Panc1 (cell line): ENCODE results near the gene SRSF12. TPM values are rescaled to one million over a fixed set of nuclear protein-coding genes. Genes with fewer than 3 reads are reported as not detected.

Experiments
- ATAC-seq: fragments of 200-7000 bp; cut with Tn5 transposase; 2 replicates; pipeline ENCODE4 v1.9.1; 2020; ENCODE audit warnings: mild to moderate bottlenecking, moderate library complexity
- BruUV-seq: library from RNA; stranded (reverse); fragments of 400-500 nt; replicated peaks from 2 replicates; lab custom pipeline; 2021; lab: Mats Ljungman, UMichigan
- CTCF ChIA-PET: fragments of 300-600 bp; sonication (Branson Sonifier 250); formaldehyde crosslinking; loops from one replicate; lab custom pipeline; 2022; ENCODE audit warnings: antibody characterized with exemption; lab: Charles Lee
- POLR2A ChIA-PET: fragments of 300-600 bp; sonication (Branson Sonifier 250); formaldehyde crosslinking; loops from one replicate; lab custom pipeline; 2022; ENCODE audit warnings: antibody characterized with exemption; lab: Charles Lee
- DNase-seq: peaks from one replicate; pipeline ENCODE4 v3.0.0-alpha.2; 2010; ENCODE audit warnings: low read depth, low spot score
- H3K27ac ChIP-seq: 2 replicates; pipeline ENCODE4 v1.5.1; 2011; ENCODE audit warnings: mild to moderate bottlenecking, low read length, inconsistent platforms
- H3K27me3 ChIP-seq: fragments of 200-500 bp; sonication (Bioruptor generic); 2 replicates; pipeline ENCODE4 v1.6.0; 2014; ENCODE audit warnings: low read length, inconsistent platforms; ENCODE audit not compliant: control insufficient read depth, insufficient read depth
- H3K36me3 ChIP-seq: fragments of 200-500 bp; sonication (Bioruptor generic); 2 replicates; pipeline ENCODE4 v1.5.1; 2014; ENCODE audit warnings: inconsistent platforms, mild to moderate bottlenecking, low read length, moderate library complexity; ENCODE audit not compliant: control insufficient read depth, insufficient read depth
- H3K4me1 ChIP-seq: 2 replicates; pipeline ENCODE4 v1.5.1; 2011; ENCODE audit warnings: inconsistent platforms, mild to moderate bottlenecking, low read length, moderate library complexity; ENCODE audit not compliant: control insufficient read depth, insufficient read depth
- H3K4me3 ChIP-seq, 2 experiments: 2 replicates each; pipeline ENCODE4 v1.5.1; 2011 to 2012; ENCODE audit warnings: low read depth in 2 of 2, low read length in 2 of 2, mild to moderate bottlenecking in 2 of 2, inconsistent platforms in 1 of 2, moderate library complexity in 1 of 2
- H3K9me3 ChIP-seq: fragments of 200-500 bp; sonication (Bioruptor generic); 2 replicates; pipeline ENCODE4 v1.5.1; 2014; ENCODE audit warnings: low read depth, mild to moderate bottlenecking, inconsistent platforms, low read length, moderate library complexity; ENCODE audit not compliant: control insufficient read depth, insufficient read depth
- POLR2AphosphoS5 ChIP-seq: IDR thresholded peaks from 2 replicates; pipeline ENCODE4 v1.6.1; 2012; ENCODE audit warnings: mild to moderate bottlenecking, low read depth, low read length, moderate library complexity
- SIN3A ChIP-seq: IDR thresholded peaks from 2 replicates; pipeline ENCODE4 v1.6.1; 2012; ENCODE audit warnings: low read depth, mild to moderate bottlenecking, low read length, moderate library complexity, borderline replicate concordance; ENCODE audit not compliant: insufficient read depth
- TCF7L2 ChIP-seq: IDR thresholded peaks from 2 replicates; pipeline ENCODE4 v1.6.1; 2011; ENCODE audit warnings: mild to moderate bottlenecking, low read depth, low read length, inconsistent platforms
- in situ Hi-C: cut with HindIII; loops from 2 replicates; pipeline ENCODE4 v1.10.0; 2016; ENCODE audit warnings: low sequenced_read_pairs, low pct_unique_long_range_greater_than_20kb
- intact Hi-C: fragments of 100-400 bp; cut with micrococcal nuclease; formaldehyde crosslinking; loops from one replicate; pipeline ENCODE4 v1.10.0; 2022; ENCODE audit not compliant: unreplicated experiment
- total RNA-seq: library from RNA; stranded (reverse); gene quantifications from one replicate; pipeline ENCODE4 v1.2.1, GENCODE V29; 2021; ENCODE audit not compliant: unreplicated experiment
- TF ChIP-seq, protein P1 (sequence below), 2 experiments: IDR thresholded peaks; 2 replicates each; pipeline ENCODE4 v1.6.1; 2011 to 2012; ENCODE audit warnings: low read depth in 2 of 2, control low read depth in 1 of 2, low read length in 1 of 2, mild to moderate bottlenecking in 1 of 2, moderate library complexity in 1 of 2; ENCODE audit not compliant: insufficient read depth in 1 of 2
- TF ChIP-seq, protein P2 (sequence below): fragments of 450-650 bp; IDR thresholded peaks from 2 replicates; pipeline ENCODE4 v1.5.1; 2017; ENCODE audit warnings: mild to moderate bottlenecking

SRSF12 gene
- total RNA-seq, 1 experiment from 2014 or later = 0.28 TPM

DNA sequence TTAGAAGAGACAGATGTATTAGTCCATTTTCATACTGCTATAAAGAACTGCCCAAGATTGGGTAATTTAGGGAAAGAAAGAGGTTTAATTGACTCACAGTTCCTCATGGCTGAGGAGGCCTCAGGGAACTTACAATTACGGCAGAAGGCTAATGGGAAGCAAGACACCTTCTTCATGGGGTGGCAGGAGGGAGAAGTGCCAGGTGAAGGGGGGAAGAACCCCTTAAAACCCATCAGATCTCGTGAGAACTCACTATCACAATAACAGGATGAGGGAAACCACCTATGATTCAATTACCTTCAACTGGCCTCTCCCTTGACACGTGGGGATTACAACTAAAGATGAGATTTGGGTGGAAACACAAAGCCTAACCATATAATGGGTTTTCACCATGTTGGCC, 66.2 kb downstream of the SRSF12 start:
- no peak for DNase-seq
- ChIA-PET CTCF (no interaction called here), POLR2A (no interaction called here)
- no peak for ATAC-seq
- Histone ChIP-seq H3K27ac (no peak overlapping the region), H3K36me3 (no peaks in the 10 kb centered on the region), H3K9me3 (no peaks in the 10 kb centered on the region), H3K4me3 (no peak overlapping the region), H3K4me1 (no peaks in the 10 kb centered on the region), H3K27me3 (no peaks in the 10 kb centered on the region)
- TF ChIP-seq SIN3A (no peak), TCF7L2 (no peak), POLR2AphosphoS5 (no peak)
- TF ChIP-seq, protein P1, sequence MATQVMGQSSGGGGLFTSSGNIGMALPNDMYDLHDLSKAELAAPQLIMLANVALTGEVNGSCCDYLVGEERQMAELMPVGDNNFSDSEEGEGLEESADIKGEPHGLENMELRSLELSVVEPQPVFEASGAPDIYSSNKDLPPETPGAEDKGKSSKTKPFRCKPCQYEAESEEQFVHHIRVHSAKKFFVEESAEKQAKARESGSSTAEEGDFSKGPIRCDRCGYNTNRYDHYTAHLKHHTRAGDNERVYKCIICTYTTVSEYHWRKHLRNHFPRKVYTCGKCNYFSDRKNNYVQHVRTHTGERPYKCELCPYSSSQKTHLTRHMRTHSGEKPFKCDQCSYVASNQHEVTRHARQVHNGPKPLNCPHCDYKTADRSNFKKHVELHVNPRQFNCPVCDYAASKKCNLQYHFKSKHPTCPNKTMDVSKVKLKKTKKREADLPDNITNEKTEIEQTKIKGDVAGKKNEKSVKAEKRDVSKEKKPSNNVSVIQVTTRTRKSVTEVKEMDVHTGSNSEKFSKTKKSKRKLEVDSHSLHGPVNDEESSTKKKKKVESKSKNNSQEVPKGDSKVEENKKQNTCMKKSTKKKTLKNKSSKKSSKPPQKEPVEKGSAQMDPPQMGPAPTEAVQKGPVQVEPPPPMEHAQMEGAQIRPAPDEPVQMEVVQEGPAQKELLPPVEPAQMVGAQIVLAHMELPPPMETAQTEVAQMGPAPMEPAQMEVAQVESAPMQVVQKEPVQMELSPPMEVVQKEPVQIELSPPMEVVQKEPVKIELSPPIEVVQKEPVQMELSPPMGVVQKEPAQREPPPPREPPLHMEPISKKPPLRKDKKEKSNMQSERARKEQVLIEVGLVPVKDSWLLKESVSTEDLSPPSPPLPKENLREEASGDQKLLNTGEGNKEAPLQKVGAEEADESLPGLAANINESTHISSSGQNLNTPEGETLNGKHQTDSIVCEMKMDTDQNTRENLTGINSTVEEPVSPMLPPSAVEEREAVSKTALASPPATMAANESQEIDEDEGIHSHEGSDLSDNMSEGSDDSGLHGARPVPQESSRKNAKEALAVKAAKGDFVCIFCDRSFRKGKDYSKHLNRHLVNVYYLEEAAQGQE (IDR thresholded peaks at IDR 0.05; ENCODE audit: insufficient read depth in 1 of 2, low read depth in 2 of 2, low read length in 1 of 2) = no peak
- TF ChIP-seq, protein P2, sequence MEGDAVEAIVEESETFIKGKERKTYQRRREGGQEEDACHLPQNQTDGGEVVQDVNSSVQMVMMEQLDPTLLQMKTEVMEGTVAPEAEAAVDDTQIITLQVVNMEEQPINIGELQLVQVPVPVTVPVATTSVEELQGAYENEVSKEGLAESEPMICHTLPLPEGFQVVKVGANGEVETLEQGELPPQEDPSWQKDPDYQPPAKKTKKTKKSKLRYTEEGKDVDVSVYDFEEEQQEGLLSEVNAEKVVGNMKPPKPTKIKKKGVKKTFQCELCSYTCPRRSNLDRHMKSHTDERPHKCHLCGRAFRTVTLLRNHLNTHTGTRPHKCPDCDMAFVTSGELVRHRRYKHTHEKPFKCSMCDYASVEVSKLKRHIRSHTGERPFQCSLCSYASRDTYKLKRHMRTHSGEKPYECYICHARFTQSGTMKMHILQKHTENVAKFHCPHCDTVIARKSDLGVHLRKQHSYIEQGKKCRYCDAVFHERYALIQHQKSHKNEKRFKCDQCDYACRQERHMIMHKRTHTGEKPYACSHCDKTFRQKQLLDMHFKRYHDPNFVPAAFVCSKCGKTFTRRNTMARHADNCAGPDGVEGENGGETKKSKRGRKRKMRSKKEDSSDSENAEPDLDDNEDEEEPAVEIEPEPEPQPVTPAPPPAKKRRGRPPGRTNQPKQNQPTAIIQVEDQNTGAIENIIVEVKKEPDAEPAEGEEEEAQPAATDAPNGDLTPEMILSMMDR = no peak
- in situ Hi-C loops = no loop called here
- no TSS peak for BruUV-seq
- intact Hi-C loops = no loop called here

DNA sequence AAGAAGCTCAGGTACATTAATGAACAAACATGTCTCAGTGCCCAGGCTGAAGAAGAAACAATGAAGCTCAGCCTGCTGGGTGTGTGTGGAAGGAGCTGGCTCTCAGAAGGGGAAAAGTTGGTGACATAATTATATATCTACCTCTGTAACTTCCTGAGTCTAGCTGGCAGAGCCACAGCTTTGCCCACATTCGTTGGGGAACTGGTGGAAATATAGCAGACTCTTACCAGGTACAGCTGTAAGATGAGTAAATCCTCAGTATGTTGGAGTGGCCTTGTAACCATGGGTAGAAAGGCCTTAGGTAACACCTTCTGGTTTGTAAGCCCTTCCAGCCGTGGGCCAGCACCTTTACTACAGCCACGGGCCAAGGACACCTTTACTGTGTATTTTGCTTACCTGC, 67.2 kb downstream of the SRSF12 start:
- CTCF ChIA-PET = no interaction called here
- intact Hi-C loops = no loop called here

More for the DNA sequence above, 67.2 kb downstream of the SRSF12 start:
- DNase-seq (no peak), ATAC-seq (no peak)
- POLR2A ChIA-PET = no interaction called here
- TF ChIP-seq, protein P1 (IDR thresholded peaks at IDR 0.05; ENCODE audit: insufficient read depth in 1 of 2, low read depth in 2 of 2, low read length in 1 of 2) = no peak
- TF ChIP-seq POLR2AphosphoS5 = no peak
- TF ChIP-seq, protein P2 = no peak
- no peak for TF ChIP-seq SIN3A
- no peak for TF ChIP-seq TCF7L2
- H3K27me3 ChIP-seq = no peaks in the 10 kb centered on the region
- no peak overlapping the region for H3K4me3 ChIP-seq
- H3K27ac ChIP-seq = no peak overlapping the region
- no peaks in the 10 kb centered on the region for H3K9me3 ChIP-seq
- no peaks in the 10 kb centered on the region for H3K4me1 ChIP-seq
- H3K36me3 ChIP-seq = no peaks in the 10 kb centered on the region
- in situ Hi-C loops = no loop called here
- no TSS peak for BruUV-seq
